Adipose tissue (tissue), 3 donors: ENCODE data around the gene LILRA5. TPM values are rescaled to one million over a fixed set of nuclear protein-coding genes. Genes with fewer than 3 reads are reported as not detected.

Experiments used
- polyA plus RNA-seq, 3 donors: library from polyadenylated mRNA; stranded (reverse); fragments of 200-250 nt; gene quantifications; one replicate each; pipeline ENCODE4 v1.2.3, GENCODE V29; 2013
- donor health status: healthy with polysubstance abuse.
- donor health status: Bipolar disorder and iron deficiency.
- donor health status: healthy.

Gene LILRA5
- polyA plus RNA-seq, 3 donors, result 2.2 to 31.5 (median 14.3) TPM

Other genes starting within 250 kb of the LILRA5 start
- 1 to 10 TPM in 1 of 3 donors, under 1 TPM in 1, not detected in 1; 0.76 to 2.1 TPM for gene VSTM1, start 249.3 kb downstream of the LILRA5 start, polyA plus RNA-seq
- not detected for gene TARM1, start 231.8 kb downstream of the LILRA5 start, polyA plus RNA-seq
- 1 to 10 TPM in 2 of 3 donors, under 1 TPM in 1; 0.37 to 6.4 (median 3.5) TPM for gene OSCAR, start 212.4 kb downstream of the LILRA5 start, polyA plus RNA-seq
- 100 to 1,000 TPM in 2 of 3 donors, 10 to 100 TPM in 1; 53.4 to 243 (median 185) TPM for gene NDUFA3, start 210.3 kb downstream of the LILRA5 start, polyA plus RNA-seq
- 10 to 100 TPM in 2 of 3 donors, 1 to 10 TPM in 1; 7.2 to 17.9 (median 11.8) TPM for gene TFPT, start 197.5 kb downstream of the LILRA5 start, polyA plus RNA-seq
- gene PRPF31, start 197.4 kb downstream of the LILRA5 start, polyA plus RNA-seq, result 10 to 100 TPM; 21.0 to 47.7 (median 46.6) TPM
- gene CNOT3, start 175.4 kb downstream of the LILRA5 start, polyA plus RNA-seq, result 10 to 100 TPM; 19.4 to 23.6 (median 20.7) TPM
- gene LENG1, start 153.4 kb downstream of the LILRA5 start, polyA plus RNA-seq, result 1 to 10 TPM; 5.1 to 7.2 (median 6.2) TPM
- gene TMC4, start 140.0 kb downstream of the LILRA5 start, polyA plus RNA-seq, result 10 to 100 TPM in 1 of 3 donors, 1 to 10 TPM in 2; 3.1 to 44.8 (median 6.4) TPM
- gene MBOAT7, start 123.6 kb downstream of the LILRA5 start, polyA plus RNA-seq, result 10 to 100 TPM; 18.8 to 32.0 (median 27.5) TPM
- gene TSEN34, start 121.9 kb downstream of the LILRA5 start, polyA plus RNA-seq, result 10 to 100 TPM; 32.8 to 45.0 (median 39.6) TPM
- gene RPS9, start 112.3 kb downstream of the LILRA5 start, polyA plus RNA-seq, result 1,000 to 10,000 TPM; 3,750 to 5,284 (median 4,831) TPM
- 10 to 100 TPM in 1 of 3 donors, 1 to 10 TPM in 2; 2.0 to 29.9 (median 6.1) TPM for gene LILRB3, start 90.2 kb downstream of the LILRA5 start, polyA plus RNA-seq
- 10 to 100 TPM in 1 of 3 donors, 1 to 10 TPM in 1, under 1 TPM in 1; 0.72 to 10.1 (median 3.4) TPM for gene LILRA6, start 70.4 kb downstream of the LILRA5 start, polyA plus RNA-seq
- gene LILRB5, start 55.9 kb downstream of the LILRA5 start, polyA plus RNA-seq, result 10 to 100 TPM in 2 of 3 donors, 1 to 10 TPM in 1; 1.4 to 16.7 (median 13.5) TPM
- gene LILRB2, start 32.1 kb downstream of the LILRA5 start, polyA plus RNA-seq, result 10 to 100 TPM in 1 of 3 donors, 1 to 10 TPM in 2; 2.2 to 14.6 (median 2.4) TPM
- gene LILRA4, start 26.0 kb upstream of the LILRA5 start, polyA plus RNA-seq, result under 1 TPM in 1 of 3 donors, not detected in 2; 0.03 TPM
- gene LAIR1, start 51.8 kb upstream of the LILRA5 start, polyA plus RNA-seq, result 10 to 100 TPM in 2 of 3 donors, 1 to 10 TPM in 1; 8.2 to 75.8 (median 17.2) TPM
- gene TTYH1, start 102.3 kb upstream of the LILRA5 start, polyA plus RNA-seq, result 10 to 100 TPM in 1 of 3 donors, under 1 TPM in 2; 0.70 to 11.9 (median 0.79) TPM
- gene LENG8, start 136.0 kb upstream of the LILRA5 start, polyA plus RNA-seq, result 100 to 1,000 TPM; 139 to 155 (median 151) TPM
- gene LENG9, start 150.6 kb upstream of the LILRA5 start, polyA plus RNA-seq, result 10 to 100 TPM in 1 of 3 donors, 1 to 10 TPM in 2; 5.7 to 19.7 (median 7.3) TPM
- 10 to 100 TPM; 17.1 to 37.7 (median 20.8) TPM for gene CDC42EP5, start 160.1 kb upstream of the LILRA5 start, polyA plus RNA-seq
- not detected for gene LAIR2, start 189.7 kb upstream of the LILRA5 start, polyA plus RNA-seq